Activated effector memory CD4-positive, alpha-beta T cell treated with Interleukin-2 at 50 U/mL for 16 hours (primary cell): ENCODE data around the gene RAB18.
"Not testable (repeated sequence)": the region's sequence is repeated elsewhere in the genome, so short reads cannot be mapped to it uniquely, and the experiment has no call there.

ENCODE experiments used
- DNase-seq: peaks from one replicate; pipeline ENCODE4 v3.0.0-alpha.2; 2020

Gene RAB18

GRCh38 chr10:27505537-27505936, 1.4 kb downstream of the RAB18 start:
- DNase-seq, result not testable (repeated sequence)

- DNase-seq, result no peak
These were observed 2.2 kb downstream of the RAB18 start for GRCh38 chr10:27506280-27506679.

- no peak for DNase-seq
These were observed 8.4 kb downstream of the RAB18 start for GRCh38 chr10:27512548-27512947.

GRCh38 chr10:27513451-27514191, 9.5 kb downstream of the RAB18 start:
- DNase-seq, result no peak

- DNase-seq, result no peak
These were observed 10.1 kb downstream of the RAB18 start for GRCh38 chr10:27514243-27514642.

GRCh38 chr10:27518261-27518660, 14.2 kb downstream of the RAB18 start:
- no peak for DNase-seq

- no peak for DNase-seq
These were observed 21.7 kb downstream of the RAB18 start for GRCh38 chr10:27525819-27526218.

- DNase-seq, result no peak
These were observed 22.1 kb downstream of the RAB18 start for GRCh38 chr10:27526242-27526641.

GRCh38 chr10:27527666-27528295, 23.7 kb downstream of the RAB18 start:
- no peak for DNase-seq

GRCh38 chr10:27529010-27529783, 25.1 kb downstream of the RAB18 start:
- DNase-seq, result no peak

GRCh38 chr10:27530477-27530876, 26.4 kb downstream of the RAB18 start:
- DNase-seq, result no peak

- no peak for DNase-seq
These were observed 27.3 kb downstream of the RAB18 start for GRCh38 chr10:27531336-27531847.

- DNase-seq, result no peak
These were observed 30.1 kb downstream of the RAB18 start for GRCh38 chr10:27534161-27534700.

GRCh38 chr10:27535317-27535716, 31.2 kb downstream of the RAB18 start:
- DNase-seq, result no peak

- DNase-seq, result no peak
These were observed 32.3 kb downstream of the RAB18 start for GRCh38 chr10:27536437-27536836.

GRCh38 chr10:27537166-27537565, 33.1 kb downstream of the RAB18 start:
- DNase-seq, result no peak

GRCh38 chr10:27537787-27538186, 33.7 kb downstream of the RAB18 start:
- DNase-seq, result no peak

GRCh38 chr10:27540672-27541071, 36.6 kb downstream of the RAB18 start:
- DNase-seq, result no peak

GRCh38 chr10:27541796-27542729, 38.0 kb downstream of the RAB18 start:
- peak; percentile 6 for DNase-seq

GRCh38 chr10:27542812-27543211, 38.7 kb downstream of the RAB18 start:
- no peak for DNase-seq

- DNase-seq, result no peak
These were observed 42.9 kb downstream of the RAB18 start for GRCh38 chr10:27547047-27547446.

GRCh38 chr10:27547482-27547881, 43.4 kb downstream of the RAB18 start:
- DNase-seq, result no peak
